HG02642 (cell line): Measurements from ENCODE around the gene CDADC1.
"Not testable (repeated sequence)": the region's sequence is repeated elsewhere in the genome, so short reads cannot be mapped to it uniquely, and the experiment has no call there.

Experiments
- ATAC-seq: cut with Tn5 transposase; IDR thresholded peaks from one replicate; pipeline ENCODE4 v1.9.1; 2021; ENCODE audit warnings: mild to moderate bottlenecking; ENCODE audit not compliant: unreplicated experiment, poor library complexity

The CDADC1 gene

GRCh38 chr13:49310251-49310650 lies 62.5 kb downstream of the CDADC1 start:
- ATAC-seq: no peak

GRCh38 chr13:49311816-49312215 lies 64.1 kb downstream of the CDADC1 start:
- ATAC-seq: no peak

- ATAC-seq: no peak
Measured at GRCh38 chr13:49314344-49314882, 66.7 kb downstream of the CDADC1 start.

- no peak for ATAC-seq
Measured at GRCh38 chr13:49315036-49315565, 67.4 kb downstream of the CDADC1 start.

GRCh38 chr13:49315756-49316482 lies 68.2 kb downstream of the CDADC1 start:
- ATAC-seq: no peak

- ATAC-seq: no peak
Measured at GRCh38 chr13:49319551-49319950, 71.8 kb downstream of the CDADC1 start.

GRCh38 chr13:49319951-49320350 lies 72.2 kb downstream of the CDADC1 start:
- no peak for ATAC-seq

- no peak for ATAC-seq
Measured at GRCh38 chr13:49320975-49321374, 73.2 kb downstream of the CDADC1 start.

- no peak for ATAC-seq
Measured at GRCh38 chr13:49322702-49323101, 75.0 kb downstream of the CDADC1 start.

GRCh38 chr13:49323344-49323743 lies 75.6 kb downstream of the CDADC1 start:
- no peak for ATAC-seq

GRCh38 chr13:49326222-49326917 lies 78.6 kb downstream of the CDADC1 start:
- no peak for ATAC-seq

GRCh38 chr13:49327145-49327544 lies 79.4 kb downstream of the CDADC1 start:
- ATAC-seq: not testable (repeated sequence)

GRCh38 chr13:49329831-49330545 lies 82.3 kb downstream of the CDADC1 start:
- no peak for ATAC-seq

- no peak for ATAC-seq
Measured at GRCh38 chr13:49330546-49330864, 82.8 kb downstream of the CDADC1 start.

GRCh38 chr13:49336655-49337054 lies 88.9 kb downstream of the CDADC1 start:
- ATAC-seq: no peak

- no peak for ATAC-seq
Measured at GRCh38 chr13:49340161-49340560, 92.4 kb downstream of the CDADC1 start.

GRCh38 chr13:49341517-49341916 lies 93.8 kb downstream of the CDADC1 start:
- ATAC-seq: no peak

- ATAC-seq: no peak
Measured at GRCh38 chr13:49341941-49342340, 94.2 kb downstream of the CDADC1 start.

- no peak for ATAC-seq
Measured at GRCh38 chr13:49342454-49342853, 94.7 kb downstream of the CDADC1 start.
